ENCODE results near the gene CHST10.

GRCh38 chr2:100407073-100407472 is 10.4 kb downstream of the CHST10 start:
- TF ChIP-seq CTCF (IDR thresholded peaks at IDR 0.05), result no peak
- TF ChIP-seq POLR2A (IDR thresholded peaks at IDR 0.05), result no peak
